Stimulated activated CD4-positive, alpha-beta T cell treated with anti-CD3 and anti-CD28 coated beads, Interleukin-1b, Interleukin-23, amount 100 ng/mL, for 48 hours (primary cell): ENCODE measurements around the gene TEN1.

ENCODE experiments used
- DNase-seq: peaks from one replicate; pipeline ENCODE4 v3.0.0-alpha.2; 2020

The TEN1 gene

DNA sequence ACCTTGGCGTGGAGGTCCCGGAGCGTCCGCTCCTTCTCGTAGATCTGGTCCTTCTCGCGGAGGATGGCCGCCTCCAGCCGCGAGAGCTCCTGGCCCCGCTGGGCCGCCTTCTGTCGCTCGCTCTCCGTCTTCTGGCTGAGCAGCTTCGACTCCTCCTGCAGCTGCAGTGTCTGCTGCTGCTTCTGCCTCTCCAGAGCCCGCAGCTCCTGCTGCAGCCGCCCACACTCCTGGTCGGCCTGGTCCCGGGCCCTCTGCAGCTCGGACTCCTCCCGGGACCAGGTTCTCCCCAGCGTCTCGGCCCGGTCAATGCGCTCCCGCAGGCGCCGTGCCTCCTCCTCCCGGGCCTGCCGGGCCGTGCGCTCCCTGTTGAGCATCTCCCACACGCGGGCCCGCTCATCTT lies 29.2 kb downstream of the TEN1 start:
- DNase-seq: no peak

DNA sequence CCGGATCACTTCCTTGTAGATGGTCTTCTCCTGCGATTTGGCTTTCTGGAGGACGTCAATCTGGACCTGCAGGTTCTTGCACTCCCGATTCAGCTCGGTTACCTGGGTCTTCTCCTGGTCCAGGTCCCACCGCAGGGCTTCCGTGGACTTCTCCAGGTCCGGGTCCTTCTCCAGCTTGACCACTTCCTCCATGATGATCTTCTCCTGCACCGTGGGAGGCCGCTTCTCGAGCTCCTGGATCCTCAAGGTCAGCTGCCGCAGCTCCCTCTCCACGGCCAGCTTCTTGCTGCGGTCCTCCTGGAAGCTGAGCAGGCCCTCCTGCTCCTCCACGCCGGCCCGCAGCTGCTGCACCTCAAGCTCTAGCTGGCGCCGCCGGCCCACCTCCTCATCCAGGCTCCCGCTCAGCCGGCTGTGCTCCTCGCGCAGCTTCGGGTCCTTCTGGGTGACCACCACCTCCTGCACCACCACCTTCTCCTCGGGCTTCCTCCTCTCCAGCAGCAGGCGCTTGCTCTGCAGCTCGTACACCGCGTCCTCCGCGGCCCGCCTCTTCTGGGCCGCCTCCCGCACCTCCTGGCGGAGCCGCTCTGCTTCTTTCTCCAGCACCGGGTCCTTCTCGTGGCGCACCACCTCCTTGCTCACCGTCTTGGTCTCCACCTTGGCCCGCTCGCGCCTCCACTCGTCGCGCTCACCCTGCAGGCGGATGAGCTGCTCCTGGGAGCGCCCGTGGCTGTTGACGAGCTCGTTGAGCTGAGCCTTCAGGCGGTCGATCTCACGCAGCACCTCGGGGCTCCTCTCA lies 29.8 kb downstream of the TEN1 start:
- no peak for DNase-seq

DNA sequence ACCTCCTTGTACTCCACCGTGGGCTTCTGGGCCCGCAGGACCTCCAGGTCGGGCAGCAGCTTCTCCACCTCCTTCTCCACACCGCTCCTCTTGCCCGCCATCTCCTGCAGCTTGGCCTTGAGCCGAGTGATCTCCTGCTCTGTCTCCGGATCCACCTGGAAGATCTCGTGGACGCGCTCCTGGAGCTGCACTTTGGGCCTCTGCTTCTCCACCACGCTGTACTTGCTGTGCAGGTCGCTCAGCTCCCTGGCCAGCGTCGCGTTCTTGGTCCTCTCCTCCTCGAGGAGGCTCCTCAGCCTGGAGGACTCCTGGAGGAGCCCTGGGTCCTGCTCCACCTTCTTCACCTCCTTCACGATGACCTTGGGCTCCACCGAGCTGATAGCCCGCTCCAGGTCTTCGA lies 30.4 kb downstream of the TEN1 start:
- no peak for DNase-seq

DNA sequence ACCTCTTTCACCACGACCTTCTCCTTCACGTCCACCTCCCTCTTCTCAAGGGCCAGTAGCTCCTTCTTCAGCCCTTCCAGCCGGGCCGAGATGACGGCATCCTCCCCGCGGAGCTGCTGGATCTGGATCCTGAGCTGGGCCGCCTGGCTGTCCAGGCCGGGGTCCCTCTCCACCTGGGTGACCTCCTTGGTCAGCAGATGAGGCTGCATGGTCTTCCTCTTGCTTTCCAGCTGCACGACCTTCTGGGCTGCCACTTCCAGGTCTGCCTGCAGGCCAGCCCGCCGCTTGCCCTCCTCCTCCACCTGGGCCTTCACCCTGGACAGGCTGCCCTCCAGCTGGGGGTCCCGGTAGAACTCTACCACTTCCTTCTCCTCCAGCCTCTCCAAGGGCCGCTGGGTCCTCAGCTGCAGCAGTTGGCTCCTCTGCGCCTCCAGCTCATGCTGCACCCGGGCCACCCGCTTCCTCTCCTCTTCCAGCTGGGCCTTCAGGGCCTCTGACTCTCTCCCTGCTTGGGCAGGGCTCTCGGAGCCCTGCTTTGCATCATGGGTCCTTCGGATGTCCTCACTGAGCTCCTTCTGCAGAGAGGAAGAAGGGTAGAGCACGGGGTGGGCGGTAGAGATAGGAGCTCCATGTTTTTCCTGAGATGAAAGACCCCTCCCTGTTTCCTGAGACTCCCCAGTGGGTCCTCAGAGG lies 31.1 kb downstream of the TEN1 start:
- DNase-seq: no peak

DNA sequence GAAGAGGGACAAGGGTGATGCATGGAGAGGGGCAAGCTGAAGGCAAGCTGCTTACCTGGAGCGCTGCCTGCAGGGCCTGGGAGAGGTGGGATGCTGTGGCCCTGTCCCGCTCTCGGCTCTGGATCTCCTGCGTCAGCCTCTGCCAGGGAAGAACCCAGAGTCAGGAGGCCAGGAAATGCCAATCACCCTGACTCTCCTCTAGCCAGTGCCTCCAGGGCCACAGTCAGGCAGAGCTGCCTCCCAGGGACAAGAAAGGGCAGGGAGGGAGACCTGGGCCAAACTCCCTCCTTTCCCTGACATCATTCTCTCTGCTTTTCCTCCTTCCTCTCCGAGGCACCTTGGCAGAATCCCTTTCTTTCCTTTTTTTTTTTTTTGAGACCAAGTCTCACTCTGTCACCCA lies 32.9 kb downstream of the TEN1 start:
- no peak for DNase-seq

DNA sequence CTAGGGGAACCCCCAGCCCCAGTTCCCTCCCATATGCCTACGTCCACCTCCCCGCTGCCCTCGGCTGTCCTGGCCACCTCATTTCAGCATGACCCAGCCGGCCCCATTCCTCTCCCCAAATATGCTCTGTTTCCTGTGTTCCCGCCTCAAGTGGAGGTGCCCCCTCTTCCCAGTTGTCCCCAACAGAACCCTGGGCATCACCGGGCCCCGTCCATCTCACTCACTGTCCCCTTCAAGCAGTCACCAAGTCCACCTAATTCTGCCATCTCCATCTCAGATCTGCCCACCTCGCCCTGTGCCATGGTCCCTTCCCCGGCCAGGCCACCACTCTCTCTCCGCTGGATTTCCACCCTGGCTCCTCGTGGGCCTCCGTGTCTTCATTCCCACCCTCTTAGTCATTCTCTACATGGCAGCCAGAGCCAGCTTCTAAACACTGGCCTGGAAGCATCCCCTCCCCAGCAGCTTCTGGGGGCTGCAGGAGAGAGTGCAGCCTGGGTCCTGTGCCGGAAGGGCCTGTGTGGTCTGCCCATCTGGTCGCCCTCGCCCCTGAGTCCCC lies 34.4 kb downstream of the TEN1 start:
- no peak for DNase-seq

DNA sequence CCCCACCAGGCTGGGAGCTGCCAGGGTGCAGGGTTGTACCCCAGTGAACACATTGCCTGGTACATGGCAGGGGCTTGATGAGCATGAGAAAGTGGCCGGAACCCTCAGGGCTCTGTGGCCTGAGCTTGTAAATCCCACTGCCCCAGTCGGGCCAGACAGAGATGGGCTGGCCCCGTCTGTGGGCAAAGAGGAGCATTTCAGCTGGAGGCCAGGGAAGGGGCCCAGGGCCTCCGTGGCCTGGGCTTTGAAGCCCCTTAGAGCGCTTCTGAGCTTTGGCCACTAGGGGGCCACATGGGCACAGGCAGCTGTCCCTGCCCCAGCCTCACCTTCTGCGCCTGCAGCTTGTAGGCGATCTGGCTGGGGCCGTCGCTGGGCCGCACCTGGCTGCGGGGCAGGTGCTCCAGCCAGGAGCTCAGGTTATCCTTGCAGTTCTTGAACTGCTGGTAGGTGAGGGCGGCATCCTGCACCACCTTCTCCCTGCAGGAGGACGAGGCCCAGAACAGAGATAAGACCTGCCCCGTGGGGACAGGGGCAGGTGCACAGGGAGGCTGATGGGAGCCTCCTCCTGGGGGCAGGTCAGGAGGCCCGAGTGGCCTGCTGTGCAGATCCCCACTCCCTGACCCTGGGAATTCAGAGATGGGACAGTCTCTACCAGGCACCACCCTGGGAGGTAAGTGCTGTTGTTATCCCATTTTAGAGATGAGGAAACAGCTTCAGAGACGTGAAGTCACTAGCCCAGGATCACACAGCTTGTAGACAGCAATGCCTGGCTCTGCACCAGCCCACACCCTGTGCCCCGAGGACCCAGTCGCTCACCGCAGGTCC lies 35.3 kb downstream of the TEN1 start:
- peak; percentile 82 for DNase-seq

DNA sequence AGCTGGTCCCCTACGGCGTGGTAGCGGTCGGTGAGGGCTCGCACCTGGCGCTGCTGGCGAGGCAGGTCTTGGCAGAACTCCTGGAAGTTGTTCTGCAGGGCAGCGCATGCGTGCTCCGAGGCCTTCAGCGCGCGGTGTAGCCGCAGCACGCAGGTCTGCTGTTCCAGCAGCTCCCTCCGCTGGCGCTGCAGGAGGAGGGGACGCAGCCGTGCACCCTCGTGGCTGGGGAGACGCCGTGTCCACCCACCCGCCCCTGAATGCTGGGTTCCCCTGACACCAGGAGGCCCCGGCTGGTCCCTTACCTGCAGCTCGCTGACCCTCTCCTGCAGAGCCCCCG lies 35.9 kb downstream of the TEN1 start:
- no peak for DNase-seq

DNA sequence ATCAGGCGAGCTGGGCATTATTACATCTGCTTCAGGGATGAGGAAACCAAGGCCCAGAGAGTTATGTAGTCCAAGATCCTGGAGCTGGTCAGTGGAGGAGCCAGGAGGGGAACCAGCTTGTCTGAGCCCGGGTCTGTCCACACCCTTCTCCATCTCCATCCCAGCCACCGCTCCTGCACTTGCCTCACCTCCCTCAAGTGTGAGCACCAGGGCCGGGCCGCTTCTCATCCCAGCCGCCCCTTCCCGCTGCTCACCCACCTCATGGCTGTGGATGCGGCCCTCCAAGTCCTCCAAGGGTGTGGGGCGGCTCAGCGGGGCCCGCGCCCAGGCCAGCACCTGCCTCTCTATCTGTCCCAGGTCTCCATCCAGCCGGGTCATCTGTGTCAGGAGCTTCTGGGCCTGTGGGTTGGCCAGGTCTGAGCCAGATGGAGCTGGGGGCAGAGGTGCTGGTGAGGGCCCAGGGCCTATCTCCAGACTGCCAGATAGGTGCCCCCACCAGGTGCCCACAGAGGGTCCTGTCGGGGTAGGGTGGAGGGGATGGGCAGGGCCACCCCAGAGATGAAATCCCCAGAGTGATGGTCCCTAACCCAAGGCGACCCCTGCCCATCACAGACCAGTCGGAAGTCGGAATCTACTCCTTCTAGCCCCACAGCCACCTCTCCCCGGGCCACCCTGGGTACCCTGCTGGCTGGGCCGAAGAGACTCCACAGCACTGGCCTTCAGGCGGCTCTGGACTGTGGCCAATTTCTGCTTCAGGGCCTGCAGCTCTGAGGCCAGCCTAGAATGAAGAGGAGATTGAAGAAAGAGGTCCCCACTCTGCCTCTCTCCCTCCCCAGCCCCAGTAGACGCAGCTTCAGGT lies 38.7 kb downstream of the TEN1 start:
- DNase-seq: no peak

DNA sequence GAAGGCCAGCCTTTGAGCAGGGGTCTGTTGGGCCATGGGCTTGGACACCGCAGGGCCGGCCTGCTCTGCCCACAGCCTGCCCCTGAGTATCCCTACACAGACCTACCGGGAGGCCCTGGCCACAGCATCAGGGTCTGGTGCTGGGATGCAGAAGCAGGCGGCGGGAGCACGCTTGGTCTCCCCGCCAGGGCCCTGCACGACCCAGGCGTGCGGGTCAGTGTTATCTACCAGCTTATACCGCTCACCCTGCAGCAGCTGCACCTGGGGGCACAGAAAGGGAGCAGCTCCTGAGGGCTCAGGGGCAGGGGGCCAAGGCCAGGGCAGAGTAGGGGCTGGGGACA lies 39.3 kb downstream of the TEN1 start:
- no peak for DNase-seq

DNA sequence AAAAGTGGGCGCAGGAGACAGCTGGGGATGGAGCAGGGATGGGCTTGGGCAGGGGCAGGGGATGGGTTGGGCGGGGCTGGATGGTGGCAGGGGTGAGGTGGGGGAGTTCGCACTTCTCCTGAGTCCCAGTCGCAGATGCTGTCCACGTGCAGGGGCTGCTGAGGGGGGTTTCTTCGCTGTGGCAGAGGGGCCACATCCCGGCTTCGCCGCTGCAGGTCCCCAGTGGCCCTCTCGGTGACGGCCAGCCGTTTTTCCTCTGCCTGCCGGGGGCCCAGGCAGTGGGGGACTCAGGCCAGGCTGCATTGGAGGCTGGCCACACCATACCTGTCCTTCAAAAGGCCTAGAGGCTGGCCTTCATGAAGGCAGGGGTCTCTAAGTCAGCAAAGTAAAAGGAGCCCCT lies 39.8 kb downstream of the TEN1 start:
- no peak for DNase-seq

DNA sequence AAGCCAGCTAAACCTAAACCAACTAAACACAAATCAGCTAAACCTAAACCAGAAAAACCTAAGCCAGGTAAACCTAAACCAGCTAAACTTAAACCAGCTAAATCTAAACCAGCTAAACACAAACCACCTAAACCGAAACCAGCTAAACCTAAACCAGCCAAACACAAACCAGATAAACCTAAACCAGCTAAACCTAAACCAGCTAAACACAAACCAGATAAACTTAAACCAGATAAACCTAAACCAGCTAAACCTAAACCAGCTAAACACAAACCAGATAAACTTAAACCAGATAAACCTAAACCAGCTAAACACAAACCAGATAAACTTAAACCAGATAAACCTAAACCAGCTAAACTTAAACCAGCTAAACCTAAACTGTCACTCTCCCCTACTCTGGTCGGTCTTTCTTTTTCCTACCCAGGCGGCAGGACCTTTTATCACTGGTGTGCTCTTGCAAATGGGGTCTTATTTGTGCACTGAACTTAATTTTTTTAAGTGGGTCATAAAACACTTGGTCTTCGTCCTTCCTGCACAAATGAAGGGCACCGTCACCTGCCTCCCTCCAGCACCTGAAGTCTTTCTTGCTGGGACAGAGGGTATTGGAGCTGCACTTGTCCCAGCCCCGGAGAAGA lies 40.9 kb downstream of the TEN1 start:
- DNase-seq: no peak

DNA sequence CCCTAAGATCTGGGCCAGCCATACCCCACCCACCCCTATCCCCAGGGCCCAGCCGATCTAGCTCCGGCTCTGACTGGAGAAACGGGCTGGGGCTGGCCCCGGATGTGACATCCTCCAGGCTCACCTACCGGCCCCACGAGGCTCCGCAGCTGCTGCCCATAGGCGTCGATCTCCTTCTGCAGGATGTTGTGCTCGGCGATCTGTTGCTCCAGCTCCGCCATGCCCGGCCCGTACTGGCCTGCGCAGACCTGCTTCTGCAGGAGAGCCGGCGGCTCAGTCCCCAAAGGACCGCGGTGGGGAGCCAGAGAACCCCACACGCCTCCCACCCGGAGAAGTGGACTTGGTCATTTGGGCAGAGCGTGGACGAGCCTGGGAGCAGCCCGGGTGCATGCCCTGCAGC lies 43.2 kb downstream of the TEN1 start:
- no peak for DNase-seq

DNA sequence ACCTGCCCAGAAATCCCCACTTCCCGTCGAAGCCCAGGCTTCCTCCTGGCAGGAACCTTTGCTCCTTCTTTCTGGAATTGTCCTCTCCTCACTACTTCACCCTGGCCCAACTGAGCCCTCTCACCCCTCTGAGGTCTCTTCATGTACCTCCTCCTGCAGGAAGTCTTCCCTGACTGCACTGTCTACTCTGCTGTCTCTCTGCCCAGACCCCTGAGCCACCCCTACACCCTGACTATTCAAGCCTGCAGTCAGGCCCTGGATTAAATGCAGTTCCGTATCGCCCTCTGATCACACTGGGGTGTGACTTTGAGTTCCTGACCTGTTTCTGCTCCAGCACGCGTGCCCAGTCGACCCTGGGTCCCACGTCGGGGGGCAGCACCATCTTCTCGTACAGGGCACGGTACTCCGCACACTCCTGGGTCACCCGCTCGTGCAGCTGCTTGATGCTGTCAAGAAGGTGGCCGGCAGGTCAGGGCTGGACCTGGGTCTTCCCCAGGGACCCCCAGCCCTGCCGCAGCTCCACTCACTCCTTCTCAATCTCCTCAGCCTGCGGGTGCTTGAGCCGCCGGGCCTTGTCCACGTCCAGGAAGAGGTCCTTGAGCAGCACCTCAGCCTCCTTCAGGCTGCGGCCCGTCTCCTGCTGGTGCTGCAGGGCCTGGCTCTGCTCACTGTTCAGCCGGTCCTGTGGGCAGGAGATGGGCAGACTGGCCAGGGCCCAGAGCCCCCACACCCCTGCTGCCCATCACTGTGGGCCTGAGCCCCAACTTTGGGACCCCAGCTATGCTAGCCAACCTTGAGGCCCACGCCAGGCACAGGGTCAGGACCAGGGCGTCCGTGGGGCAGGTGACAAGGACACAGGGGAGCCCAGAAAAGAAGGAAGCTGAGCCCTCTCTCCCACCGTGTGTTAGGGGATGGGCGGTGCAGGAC lies 44.2 kb downstream of the TEN1 start:
- no peak for DNase-seq

DNA sequence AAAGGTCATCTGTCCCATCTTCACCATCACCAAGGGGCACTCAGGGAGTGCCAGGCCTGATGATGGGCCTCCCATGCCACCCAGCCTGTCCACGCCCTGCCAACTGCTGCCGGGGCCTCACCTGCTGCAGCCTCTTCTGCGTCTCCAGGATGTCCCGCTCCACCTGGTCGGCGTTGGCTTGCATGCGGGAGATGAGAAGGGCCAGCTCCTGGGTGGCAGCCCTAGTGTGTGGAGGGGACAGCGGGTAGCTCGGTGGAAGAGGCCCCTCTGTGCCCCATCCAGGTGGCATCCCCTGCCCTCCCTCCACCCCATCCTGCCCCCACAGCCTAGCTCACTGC lies 44.8 kb downstream of the TEN1 start:
- DNase-seq: no peak

DNA sequence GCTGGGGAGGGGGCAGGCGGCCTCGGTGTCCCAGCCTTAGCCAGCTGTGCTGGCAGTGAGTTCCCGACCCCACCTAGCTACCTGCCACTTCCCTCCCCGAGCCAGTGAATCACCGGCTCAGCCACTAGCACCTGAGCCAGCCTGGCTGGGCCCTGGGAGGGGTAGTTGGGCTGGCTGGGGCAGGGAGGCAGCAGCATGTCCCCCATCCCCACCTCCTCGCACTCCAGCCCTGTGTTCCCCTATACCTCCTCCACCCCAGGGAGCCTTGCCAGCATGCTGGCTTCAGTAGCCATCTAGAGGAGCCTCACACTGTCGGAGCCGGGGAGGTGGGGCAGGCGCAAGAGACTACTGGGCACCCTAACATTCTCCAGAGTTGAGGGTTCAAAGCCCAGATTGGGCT lies 45.3 kb downstream of the TEN1 start:
- no peak for DNase-seq

DNA sequence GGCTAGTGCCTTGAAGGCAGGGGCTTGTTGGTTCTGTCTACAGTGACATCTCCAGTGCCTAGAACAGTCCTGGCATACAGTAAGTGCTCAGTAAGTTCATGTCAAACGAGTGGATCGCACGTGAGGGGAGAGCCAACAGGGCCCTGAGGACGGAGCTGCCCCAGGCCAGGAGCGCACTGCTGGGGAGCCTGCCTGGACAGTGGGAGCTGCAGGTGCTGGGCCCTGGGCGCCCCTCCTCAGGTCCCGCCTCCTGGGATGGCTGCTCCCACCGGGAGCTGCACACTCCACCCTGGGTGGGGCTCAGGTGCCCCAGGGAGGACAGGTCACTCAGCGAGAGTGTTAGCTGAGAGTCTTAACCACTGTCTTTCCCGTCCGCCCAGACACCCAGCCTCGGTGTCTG lies 46.3 kb downstream of the TEN1 start:
- DNase-seq: no peak

DNA sequence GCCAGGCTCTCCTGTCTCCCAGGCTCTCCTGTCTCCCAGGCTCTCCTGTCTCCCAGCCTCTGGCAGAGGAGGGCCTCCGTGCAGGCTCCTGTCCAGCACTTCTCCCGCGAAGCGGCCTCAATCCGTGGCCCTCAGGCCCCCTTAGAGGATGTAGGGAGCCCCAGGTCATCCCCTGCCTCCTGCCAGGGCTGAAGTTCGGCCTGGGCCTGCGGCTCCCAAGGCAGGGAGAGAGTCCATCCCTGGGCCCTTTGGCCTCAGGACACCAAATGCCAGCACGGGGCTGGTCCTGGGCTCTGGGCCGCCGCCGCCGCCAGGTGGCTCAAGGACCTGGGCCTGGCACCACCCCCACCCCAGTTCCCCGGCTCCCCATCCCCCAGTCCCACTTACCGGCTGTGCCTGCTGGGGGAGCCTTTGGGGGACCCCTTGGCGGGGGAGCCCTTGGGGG lies 47.7 kb downstream of the TEN1 start:
- DNase-seq: no peak

DNA sequence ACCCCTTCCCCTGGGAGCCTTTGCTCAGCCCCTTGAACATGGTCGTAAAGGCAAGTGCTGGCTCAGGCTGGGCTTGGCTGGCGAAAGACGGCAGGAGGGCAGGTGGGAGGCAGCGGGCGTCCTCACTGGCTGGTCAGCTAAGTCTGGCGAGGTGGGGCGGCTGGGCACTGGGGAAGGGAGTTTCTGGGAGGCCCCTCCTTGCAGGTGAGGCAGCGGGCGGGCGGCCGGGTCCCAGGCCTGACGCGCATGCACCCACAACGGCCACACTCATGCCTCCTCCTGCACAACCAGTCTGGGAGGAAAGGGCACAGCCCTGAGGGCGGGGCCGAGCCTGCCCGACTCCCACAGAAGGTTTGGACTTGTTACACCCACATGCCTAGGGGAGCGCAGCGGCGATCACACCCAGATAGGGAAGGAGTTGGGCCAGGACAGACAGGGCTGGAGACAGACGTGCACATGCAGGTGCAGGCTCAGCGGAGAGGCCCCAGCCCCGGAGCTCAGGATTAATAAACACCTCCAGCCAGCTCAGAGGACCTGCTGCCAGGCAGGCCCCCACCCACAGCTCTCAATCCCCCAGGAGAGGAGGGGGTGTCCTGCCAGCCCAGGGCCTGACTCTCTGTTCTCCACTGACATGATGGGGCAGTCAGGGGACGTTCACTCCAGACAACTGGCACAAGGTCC lies 48.3 kb downstream of the TEN1 start, which contains the start of gene EVPL:
TSS of gene EVPL (minus strand) at position 148 of the 681 bp plus-strand sequence. CDS start at position 40, 108 bp downstream.
- DNase-seq: no peak

DNA sequence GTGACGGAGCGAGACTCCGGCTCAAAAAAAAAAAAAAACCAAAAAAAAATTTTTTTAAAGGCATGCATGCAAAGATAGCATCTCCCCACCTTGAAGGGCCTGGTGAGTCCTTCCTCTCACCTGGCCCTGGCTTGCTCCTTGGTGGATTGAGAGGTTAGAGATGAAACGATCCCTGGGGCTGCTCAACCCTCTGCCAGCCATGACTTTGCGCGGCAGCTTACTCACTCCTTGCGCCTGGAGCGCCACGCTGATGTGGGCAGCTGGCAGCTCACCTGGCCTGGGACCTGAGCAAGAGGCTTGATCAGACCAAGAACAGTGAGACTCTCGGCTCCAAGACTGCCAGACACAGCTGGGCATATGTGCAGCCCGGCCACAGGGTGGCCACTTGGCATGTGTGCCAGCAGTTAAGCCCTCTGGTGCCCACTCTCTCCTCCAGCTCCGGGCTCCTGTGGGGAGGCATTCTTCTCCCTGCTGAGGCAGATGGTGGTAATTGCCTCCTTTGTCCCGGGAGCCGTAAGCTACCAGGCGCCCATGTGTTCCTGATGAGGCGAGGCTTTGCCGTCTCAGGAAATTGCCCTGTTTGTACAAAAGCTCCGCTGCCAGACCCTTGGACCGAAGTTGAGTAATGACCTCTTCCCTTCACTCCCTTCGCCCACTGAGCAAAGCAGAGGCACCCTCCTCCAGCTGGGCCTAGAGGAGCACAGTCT lies 53.2 kb downstream of the TEN1 start:
- DNase-seq: no peak
